DMS53 treated with DMSO at 0.1 percent for 48 hours (cell line): ENCODE data around the gene OGN.

ENCODE experiments used
- DNase-seq: peaks from one replicate; lab custom pipeline; 2025; ENCODE audit not compliant: unreplicated experiment; lab: John Stamatoyannopoulos, UW

The OGN gene

DNA sequence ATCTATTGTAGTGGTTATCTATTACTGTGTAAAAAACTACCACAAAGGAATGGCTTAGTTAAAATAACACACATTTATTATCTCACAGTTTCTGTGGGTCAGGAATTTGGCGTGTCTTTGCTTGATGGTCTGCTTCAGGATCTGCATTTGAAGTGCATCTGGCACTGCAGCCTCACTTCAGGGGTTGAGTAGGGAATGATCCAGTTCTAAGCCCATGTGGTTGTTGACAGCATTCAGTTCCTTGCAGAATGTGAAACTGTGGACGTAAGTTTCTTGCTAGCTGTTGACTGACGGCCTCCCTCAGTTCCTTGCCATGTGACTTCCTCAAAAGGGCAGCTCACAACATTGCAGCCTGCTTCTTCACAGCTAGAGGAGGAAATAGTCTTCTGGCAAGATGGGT is 2.1 kb upstream of the OGN start:
- no peak for DNase-seq

DNA sequence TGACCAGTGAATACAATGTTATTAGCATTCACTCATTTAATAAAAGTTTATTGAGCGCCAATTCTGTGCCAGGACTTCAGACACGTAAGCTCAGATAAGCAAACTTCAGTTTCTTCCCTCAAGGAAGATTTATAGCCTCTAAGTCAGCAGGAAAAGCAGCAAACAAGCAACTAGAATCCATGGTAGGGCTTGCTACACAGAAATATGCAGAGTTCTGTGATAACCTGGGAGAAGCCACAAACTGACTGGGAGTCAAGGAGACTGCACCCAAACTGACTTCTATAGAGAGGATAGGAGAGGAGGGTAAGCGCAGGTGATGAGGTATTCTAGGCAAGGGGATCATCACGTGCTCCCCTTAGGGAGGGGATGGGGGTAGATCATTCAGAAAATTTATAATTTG is 1.4 kb upstream of the OGN start:
- no peak for DNase-seq

DNA sequence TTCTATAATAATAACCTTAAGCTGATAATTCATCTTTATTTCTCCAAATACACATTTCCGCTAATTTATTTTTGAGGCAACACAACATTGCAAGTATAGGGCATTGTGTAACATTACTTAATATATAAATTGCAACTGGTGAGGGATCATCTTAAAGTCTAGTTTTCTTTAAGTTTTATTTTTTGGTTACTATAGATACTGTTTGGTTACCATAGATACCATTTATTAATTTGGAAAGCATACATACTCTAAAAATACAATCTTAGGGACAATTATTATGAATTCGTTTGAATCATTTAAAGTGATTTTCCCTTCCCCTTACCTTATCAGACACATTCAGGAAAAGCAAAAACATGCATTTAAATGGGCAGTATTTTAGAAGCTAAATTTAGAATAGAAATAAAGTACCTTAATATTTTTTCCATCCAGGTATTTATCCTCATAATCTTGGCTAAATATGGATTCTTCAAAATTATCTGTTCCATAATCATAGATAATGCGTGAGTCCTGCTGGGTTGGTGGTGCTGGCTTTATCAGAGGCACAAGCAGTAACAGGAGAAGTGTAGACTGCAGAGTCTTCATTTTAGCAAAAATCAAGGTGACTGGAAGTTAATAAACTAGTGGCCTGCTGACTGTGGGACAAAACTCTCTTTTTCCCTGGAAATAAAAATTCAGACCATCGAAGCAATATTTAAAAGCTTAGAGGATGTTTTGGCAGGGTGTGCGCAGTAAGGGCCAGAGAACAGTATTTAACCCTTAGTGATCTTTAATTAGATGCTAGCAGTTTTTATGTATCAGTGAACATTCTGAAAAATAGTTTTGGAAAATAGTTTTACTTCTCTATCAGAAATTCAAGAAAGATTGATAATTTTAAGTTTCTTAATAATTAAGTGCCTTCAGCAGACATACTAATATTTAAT is 1.3 kb downstream of the OGN start:
- DNase-seq: no peak

DNA sequence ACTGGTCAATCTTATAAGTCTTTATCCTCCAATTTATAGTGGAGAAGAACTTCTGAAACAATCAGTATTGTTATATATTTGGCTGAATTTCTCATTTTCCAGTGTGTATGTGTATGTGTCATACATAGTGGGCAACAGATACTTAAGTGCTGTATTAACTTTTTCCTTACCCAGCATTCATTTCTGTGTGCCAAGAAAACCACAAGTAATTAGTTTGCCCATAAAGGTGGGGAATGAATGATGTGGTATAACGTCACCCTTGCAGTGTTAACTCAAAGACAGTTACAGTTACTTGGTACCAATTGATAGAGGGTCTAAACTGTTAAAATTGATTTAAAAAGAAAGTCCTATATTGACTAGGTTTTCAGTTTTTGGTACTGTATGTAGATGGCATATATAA is 2.0 kb downstream of the OGN start:
- DNase-seq: no peak

DNA sequence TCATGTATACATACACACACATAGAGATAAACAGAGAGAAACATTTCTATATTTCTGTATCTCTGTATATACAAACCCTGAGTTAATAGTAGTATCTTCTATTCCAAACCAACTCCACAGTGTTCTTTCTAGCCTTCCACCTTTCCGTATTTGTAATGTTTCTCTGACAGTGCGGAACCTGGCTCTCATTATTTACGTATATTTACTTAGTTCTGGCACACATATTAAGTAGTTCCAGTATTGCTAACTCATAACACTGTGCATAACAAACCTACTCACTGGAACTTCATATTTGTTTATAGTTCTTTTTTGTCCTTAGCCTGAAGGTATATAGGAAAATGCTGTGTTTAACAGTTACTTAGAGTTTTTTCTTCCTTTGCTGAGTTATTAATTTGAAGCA is 6.5 kb downstream of the OGN start:
- no peak for DNase-seq

DNA sequence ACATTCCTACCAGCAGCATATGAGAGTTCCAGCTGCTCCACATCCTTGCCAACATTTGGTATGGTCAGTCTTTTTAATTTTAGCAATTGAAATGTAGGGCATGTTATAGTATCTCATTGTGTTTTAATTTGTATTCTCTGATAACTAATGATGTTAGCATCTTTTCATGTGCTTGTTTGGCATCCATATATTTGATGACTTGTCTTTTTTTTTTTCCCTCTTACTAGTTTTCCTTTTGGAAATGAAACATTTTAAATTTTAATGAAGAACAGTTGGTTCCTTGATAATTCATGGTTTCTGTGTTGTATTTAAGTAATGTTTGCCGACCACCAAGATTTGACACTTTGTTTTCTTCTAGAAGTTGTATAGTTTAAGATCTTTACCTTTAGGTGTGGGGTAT is 8.8 kb downstream of the OGN start:
- no peak for DNase-seq

DNA sequence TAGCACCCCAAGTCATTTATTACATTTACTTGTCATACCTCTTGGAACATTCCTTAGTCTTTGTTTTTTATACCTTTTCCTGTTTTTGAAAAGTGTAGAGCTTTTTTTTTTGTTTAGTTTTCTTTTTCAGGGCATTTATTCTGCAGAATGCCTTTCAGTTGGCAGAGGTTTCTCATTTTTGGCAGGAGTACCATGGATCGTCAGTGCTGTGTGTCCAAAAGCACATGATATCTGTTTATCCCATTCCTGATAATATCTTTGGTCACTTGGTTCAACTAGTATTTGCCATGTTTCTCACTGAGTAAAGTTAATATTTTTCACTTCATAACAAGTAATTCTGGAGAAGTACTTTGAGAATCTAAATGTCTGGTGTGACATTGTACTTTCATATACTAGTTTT is 10.7 kb downstream of the OGN start:
- no peak for DNase-seq

DNA sequence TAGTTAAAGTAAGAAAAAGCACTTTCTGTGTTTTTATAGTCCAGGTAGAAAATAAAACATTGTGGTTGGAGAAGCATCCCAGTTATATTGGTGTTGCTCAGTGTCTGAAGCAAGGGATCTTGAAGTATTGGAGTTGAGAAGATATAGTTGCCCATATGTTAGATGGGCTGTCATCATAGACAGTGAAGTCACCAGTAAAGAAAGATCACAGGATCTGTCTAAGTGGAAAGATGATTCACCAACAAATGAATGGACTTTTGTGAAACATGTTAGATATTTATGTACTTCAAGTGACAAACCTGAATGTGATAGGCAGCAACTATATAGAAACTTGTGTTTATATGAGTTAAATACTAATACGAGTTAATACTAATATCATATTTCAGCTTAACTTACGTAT is 11.7 kb downstream of the OGN start:
- no peak for DNase-seq

DNA sequence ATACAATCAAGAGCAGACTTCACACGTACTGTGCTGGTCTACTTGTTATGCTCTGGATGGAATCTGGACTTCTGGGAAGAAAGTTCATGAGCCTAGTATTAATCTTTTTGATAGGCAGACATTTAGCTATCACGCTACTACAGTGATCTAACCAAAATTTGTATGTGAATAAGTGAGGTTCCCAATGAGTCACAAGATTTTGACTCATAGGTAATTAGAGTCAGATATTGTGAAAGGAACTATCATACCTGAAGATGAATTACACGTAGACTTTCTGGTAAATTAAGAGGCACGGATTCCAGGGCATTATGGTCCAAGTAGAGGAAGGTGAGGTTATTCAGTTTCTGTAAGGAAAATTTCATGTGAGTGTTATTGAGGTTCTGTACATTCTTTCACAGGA is 18.4 kb downstream of the OGN start:
- no peak for DNase-seq

DNA sequence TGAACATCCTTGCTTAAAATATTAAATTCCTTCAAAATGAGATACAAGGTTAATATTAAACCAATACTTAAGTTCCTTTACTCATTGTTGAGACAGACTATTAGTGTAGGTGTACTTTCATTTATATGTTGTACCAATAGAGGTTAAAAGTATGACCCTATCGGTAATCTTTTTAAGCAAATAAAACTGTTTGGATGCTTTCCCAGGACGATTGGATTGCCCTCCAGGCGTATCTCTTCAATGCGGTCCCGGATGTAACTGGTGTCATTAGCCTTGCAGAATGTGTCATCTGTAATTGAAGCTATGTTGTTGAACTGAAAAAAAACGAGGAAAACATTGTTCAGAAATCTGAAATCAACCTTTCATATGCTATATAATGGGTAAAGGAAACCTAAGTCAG is 18.9 kb downstream of the OGN start:
- DNase-seq: no peak

DNA sequence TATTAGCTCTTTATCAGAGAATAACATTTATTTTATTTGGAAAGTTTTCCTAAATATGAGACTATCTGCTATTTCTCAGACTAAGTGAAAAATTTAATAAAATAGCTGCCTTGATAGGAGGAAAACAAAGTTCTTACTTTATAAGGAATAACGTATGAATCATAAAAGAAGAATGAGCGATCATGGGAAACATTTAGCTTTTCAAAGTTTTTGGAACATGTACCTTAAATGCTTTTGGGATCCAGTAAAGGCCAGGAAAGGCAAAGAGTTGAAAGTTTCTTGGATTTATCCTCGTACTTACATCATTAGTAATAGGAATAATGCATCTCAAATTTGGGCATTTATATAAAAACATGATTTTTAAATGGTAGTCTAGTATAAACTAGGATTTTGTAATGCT is 19.4 kb downstream of the OGN start:
- no peak for DNase-seq

DNA sequence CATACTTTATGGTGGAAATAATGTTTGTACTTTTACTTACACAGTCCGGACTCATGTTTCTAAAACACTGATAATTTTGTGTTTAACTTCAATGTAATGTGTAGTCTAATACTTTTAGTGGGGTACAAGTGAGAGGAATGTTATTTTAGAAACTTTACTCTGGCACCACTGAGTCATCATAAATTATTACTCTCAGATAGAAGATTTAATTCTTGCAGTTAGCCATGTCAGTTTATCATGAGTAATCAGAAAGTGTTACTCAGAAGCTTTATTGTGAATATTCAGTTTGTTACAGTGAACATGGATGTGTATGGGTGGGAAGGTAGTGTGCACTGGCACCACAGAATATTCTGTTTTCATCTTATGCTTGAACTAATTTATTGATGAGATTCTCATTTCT is 20.0 kb downstream of the OGN start:
- no peak for DNase-seq

DNA sequence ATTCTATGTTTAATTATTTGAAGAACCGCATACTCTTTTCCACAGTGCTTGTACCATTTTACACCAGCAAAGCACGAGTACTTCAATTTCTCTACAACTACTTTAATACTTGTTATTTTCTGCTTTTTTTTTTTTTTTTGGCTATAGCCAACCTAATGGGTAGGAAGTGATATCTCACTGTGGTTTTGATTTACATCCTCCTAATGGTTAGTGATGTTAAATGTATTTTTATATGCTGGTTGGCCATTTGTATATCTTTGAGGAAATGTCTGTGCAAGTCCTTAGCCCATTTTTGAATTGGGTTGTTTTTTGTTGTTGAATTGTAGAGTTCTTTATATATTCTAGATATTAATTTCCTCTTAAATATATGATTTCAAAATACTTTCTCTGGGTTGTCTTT is 22.6 kb downstream of the OGN start:
- DNase-seq: no peak

DNA sequence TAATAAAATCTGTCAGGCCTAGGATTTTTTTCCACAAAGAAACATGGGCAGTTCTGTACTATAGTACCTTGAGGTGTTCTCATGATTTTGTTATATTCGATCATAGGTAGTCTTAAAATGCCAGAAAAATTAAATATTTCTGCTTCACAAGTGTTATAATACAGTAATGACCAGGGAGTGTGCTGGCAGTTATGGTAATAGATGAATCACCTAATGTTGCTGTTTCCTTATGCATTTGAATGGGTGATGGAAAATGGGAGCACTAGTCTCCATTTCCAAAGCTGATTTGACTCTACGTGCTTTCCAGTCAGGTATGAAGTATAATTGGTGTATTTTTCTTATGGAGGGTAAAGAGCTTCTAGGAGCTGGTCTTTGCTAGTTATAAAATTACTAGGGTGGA is 23.8 kb downstream of the OGN start:
- DNase-seq: no peak

DNA sequence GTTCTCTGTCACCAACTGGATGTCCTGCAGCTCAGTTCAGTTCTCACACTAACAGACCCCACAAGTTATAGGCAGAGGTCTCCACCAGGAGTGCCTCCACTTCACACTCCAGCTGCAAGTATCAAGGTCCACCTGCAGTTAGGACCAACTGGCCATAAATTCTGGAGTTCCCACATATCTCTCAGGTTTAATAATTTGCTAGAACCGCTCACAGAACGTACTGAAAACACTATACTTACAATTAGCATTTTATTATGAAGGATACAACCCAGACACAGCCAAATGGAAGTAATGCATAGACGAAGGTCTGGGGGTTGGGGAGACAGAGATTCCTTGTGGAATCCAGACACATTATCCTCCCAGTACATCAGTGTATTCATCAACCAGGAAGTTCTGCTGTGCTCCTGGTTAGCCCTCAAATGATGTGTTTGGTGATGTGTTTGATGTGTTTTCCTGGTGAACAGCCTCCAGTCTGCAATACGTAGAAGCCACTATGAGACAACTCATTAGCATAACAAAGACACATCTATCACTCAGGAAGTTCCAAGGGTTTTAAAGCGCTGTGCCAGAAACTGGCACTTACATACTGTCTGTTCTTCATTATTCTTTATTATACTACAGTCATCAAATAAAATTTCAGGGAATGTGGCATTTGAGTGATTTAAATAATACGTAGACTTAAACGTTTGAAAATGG is 25.4 kb downstream of the OGN start:
- DNase-seq: peak; percentile 13

DNA sequence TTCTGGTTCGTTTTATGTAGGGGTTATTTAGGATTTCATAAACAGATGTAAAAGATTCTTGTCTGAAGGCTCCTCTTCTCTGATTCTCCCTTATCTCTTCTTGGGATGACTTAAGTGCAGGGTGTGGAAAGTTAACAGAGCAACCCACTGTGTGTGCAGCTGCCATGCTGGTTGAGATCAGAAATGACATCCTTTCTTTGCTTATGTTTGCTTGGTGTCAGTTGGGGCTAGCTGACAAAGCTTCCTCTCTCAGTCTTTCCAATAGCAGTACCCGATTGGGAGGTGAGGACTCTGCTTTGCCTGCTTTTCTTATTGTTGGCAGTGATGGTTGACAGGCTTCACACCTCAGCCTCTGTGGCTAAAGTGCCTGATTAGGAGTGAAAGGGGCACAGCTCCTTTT is 26.5 kb downstream of the OGN start:
- no peak for DNase-seq

DNA sequence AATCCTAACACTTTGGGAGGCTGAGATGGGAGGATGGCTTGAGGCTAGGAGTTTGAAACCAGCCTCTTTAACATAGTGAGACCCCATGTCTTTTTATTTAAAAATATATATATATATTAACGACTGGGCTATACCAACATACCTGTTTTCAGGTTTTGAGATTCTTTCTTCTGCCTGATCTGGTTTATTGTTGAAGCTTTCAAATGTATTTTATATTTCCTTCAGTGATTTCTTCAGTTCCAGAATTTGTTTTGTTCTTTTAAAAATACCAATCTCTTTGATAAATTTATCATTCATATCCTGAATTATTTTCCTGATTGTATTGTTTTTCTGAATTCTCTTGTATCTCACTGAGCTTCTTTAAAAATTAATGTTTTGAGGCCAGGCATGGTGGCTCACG is 31.2 kb downstream of the OGN start:
- no peak for DNase-seq

DNA sequence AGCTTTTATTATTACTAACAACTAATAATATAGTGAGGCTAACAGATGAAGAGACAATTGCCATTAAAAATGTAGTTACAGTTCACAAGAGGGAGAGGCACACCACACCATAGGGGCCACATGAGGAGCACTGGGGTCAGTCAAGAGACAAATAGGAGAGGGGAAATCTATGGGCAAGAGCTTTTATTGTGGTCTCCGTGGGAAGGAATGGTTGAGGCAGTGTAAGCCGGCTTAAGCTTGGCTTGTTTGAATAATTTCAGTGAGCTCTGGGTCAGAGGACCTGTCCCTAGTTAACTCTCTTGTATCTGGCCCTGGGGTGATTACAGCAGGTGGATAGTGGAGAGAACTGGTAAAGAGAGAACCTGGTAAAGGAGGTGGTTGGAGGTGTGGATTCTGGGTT is 35.3 kb downstream of the OGN start:
- DNase-seq: no peak

DNA sequence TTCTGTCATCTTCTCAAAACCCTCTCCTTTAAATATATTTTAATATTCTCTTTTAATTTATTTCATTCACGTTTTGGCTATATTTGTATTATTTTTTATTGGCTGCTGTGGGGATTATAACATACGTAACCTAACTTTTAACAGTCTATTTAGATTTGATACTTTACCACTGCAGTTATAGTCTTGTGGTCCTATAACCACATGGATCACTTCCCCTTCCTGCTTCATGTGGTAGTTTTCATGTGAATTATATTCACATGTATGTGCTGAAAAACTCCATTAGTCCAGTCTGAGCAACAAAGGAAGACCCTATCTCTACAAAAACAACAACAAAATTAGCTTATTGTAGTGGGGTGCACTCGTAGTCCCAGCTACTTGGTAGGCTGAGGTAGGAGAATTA is 44.3 kb downstream of the OGN start:
- DNase-seq: no peak

DNA sequence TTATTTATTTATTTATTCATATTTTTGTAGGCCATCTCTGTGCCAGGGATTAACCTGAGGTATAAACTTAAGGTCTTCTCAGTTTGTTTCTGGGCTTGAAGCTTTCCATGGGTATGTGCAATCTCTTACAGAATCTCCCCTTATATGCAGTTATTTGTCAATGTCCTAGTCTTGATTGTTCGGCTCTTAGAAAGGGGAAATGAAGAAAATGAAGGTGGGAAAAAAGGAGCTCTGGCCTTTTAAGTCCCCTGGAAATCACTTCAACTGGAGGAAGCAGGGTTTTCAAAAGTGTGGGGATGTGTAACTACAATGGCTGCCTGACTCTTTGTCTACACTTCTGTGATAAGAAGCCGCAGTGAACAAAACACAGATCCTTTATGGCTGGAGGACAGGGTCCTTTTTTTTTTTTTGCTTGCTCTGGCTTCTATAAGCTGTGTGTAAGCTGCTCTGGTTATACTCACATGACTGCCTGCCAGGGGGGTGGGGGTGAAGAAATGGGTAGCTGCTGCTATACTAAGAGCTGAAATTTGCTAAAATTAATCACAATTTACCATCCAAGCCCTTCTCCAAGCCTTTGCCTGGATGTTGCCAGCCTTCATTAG is 44.9 kb downstream of the OGN start:
- no peak for DNase-seq

DNA sequence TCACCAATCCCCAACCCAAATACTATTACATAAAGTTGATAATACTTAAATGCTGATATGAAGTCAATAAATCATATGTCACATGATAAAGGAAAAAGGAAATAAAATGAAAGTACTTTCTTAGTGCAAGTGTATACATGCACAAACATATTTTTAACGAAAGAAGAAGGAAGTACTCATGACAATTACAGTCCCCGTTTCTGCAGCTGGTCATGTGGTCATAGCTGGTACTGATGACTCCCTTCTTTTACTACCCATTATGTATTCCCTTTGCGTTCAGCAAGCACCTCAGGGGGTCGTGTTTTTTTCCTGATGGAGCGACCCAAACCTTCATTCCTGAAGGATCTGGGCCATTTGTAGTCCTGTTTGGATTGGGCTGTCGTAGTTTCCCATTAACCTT is 51.3 kb downstream of the OGN start:
- DNase-seq: no peak

DNA sequence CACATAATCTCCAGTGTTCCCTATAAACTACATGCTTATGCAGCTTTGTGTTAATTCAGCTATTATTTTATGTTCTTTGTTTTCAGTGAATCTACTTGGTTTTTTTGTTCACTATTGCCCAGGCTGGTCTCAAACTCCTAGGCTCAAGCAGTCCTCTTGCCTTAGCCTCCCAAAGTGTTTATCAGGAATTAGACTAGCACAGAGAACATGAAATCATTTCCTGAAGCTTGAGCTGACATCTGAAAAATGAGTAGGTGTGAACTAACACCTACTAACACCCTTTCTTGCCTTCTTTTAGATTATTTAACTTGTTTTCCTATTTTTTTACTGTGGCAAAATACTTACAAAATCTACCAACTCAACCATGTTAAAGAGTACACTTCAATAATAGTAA is 53.6 kb downstream of the OGN start:
- DNase-seq: no peak
